ENCODE measurements around the gene FMN2.
"Not testable (repeated sequence)": the region's sequence is repeated elsewhere in the genome, so short reads cannot be mapped to it uniquely, and the experiment has no call there.

Gene FMN2

GRCh38 chr1:240414237-240414636 is 322.6 kb downstream of the FMN2 start:
- DNase-seq (ENCODE audit: low read depth in 2 of 2, low spot score in 1 of 2), result no peak

DNA sequence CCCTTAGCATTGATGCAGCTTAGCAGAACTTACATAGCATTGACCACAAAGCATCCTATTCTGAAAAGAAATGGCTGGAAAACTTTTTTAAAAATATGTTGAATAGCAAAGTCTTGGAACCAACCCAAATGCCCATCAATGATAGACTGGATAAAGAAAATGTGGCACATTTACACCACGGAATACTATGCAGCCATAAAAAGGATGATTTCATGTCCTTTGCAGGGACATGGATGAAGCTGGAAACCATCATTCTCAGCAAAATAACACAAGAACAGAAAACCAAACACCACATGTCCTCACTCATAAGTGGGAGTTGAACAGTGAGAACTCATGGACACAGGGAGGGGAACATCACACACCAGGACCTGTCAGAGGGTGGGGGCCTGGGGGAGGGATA is 323.3 kb downstream of the FMN2 start:
- DNase-seq (ENCODE audit: low read depth in 2 of 2, low spot score in 1 of 2), result not testable (repeated sequence)

DNA sequence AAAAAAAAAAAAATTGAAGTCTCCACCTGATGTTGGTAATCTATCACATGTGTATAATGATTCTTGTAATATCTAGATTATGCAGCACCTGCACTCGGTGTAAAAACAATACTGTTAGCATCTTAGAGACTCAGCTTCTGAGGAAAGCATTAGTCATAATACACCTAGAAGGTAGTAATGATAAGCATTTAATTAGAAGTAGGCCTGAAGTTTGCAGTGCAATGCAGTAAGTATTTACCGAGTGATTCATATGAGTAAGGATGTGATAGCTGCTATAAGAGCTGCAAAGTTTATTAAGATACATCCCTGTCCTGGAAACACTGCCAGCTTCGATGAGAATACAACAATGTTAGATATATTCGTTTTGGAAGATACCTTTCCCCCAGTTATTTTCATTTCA is 323.8 kb downstream of the FMN2 start:
- DNase-seq (ENCODE audit: low read depth in 2 of 2, low spot score in 1 of 2), result no peak

GRCh38 chr1:240417317-240417716 is 325.6 kb downstream of the FMN2 start:
- no peak for DNase-seq (ENCODE audit: low read depth in 2 of 2, low spot score in 1 of 2)

DNA sequence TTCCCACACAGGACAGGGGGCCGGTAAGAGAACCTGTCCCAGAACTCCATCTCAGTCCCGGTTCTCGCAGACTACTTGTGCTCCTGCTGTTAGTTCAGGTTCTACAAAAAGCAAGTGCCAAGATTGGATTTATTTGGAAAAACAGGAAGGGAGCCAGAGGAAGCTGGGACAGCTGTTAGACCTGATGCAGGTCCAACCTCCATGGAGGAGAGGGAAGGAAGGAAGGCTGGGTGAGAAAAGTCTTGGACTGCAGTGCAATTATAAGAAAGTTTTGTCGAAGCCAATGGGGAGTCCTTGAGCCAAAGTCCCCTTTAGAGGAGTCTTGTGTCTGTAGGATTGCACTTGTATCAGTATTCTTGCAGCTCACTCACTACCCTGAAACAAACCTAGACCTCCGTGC is 329.1 kb downstream of the FMN2 start:
- DNase-seq (ENCODE audit: low read depth in 2 of 2, low spot score in 1 of 2), result no peak

GRCh38 chr1:240423246-240423924 is 331.7 kb downstream of the FMN2 start:
- DNase-seq (ENCODE audit: low read depth in 2 of 2, low spot score in 1 of 2), result no peak

DNA sequence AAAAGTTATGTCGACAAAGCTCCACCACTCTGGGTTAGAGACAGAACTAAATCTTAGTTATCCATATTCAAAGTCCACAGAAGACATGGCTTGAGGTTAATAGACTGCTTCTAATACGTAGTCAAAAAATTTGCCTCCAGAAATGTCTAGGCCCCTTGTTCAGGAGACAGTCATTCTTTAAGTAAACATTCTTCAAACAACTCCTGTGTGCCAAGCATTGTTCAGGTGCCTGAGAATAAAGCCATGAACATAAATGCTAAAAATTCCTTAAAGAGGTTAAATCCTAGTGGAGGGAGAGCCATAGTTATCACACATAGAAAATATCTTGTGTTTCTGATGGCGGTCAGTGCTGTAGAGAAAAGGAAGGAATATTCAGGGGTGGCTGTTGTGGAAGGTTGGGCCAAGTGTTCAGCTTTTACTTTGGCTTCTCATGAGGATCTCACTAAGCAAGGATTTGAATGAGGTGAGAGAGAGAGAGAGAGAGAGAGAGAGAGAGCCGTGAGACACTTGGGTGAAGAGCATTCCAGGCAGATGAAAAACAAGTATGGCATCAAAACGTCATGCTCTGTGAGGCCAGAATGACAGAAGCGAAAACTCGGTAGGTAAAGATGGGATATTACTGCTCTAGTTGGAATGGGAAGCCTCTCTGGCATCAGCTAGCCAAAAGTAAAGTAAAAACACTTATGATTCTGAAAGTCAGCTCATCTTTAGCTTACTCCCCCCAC is 333.2 kb downstream of the FMN2 start:
- DNase-seq (ENCODE audit: low read depth in 2 of 2, low spot score in 1 of 2), result no peak

DNA sequence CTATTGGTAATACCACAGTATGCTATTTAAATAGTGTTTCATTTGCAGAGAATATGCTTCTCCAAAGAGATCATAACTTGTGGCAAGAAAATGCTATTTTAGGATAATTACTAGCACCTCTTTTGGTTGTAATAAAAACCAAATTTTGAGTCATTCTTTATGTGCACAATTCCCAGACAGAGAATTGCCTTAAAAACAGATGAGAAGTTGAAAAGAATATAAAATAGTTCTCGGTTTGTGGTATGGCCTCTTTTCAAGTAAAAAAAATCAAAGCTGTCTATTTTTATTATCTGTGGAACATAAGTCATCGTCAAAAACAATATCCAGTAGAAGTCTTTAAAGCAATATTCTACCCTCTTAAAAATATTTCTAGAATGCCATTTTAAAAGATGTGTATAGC is 334.4 kb downstream of the FMN2 start:
- DNase-seq (ENCODE audit: low read depth in 2 of 2, low spot score in 1 of 2), result no peak

DNA sequence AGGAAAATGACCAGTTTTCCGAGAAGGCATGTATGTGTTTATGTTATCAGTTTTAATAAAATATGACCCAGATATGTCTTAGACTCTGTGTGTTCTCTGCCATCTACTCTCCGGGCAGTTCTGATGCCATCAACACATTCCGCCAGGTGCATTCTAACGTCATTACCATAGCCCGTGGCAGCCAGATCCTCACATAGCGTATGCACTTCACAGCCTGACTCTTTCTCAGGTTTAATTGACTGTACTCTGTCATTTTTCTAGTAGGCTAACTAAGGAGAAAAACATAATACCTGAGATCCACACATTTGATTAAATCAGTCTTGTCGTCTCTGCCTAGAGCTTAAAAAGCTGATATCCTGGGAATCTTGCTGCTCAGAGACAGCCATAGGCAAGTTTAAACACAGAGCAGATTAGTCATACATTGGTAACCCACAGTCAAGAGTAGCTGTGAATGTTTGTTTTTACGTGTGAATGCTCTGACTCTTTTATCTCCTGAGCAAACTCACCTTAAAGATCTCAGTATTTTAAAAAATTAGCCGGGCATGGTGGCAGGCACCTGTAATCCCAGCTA is 344.4 kb downstream of the FMN2 start:
- no peak for DNase-seq (ENCODE audit: low read depth in 2 of 2, low spot score in 1 of 2)

DNA sequence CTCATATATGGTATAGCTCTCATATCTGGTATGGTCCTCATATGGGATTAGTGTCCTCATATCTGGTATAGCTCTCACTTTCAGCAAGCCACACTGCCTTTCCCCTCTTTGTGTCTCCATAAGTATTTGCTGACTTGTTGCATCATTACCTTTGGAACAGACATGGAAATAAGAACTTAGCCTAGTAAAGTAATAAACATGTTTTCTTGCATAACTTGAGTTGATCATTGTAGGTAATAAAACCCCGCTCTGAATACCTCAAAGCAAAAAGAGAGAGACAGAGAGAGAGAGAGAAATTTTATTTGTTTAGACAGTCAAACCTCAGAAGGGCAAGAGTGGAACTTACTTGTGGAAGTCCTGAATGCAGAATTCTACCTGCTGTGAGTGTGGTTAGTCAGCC is 350.0 kb downstream of the FMN2 start:
- no peak for DNase-seq (ENCODE audit: low read depth in 2 of 2, low spot score in 1 of 2)

- DNase-seq (ENCODE audit: low read depth in 2 of 2, low spot score in 1 of 2), result no peak
These were observed 353.7 kb downstream of the FMN2 start for GRCh38 chr1:240445369-240445768.

DNA sequence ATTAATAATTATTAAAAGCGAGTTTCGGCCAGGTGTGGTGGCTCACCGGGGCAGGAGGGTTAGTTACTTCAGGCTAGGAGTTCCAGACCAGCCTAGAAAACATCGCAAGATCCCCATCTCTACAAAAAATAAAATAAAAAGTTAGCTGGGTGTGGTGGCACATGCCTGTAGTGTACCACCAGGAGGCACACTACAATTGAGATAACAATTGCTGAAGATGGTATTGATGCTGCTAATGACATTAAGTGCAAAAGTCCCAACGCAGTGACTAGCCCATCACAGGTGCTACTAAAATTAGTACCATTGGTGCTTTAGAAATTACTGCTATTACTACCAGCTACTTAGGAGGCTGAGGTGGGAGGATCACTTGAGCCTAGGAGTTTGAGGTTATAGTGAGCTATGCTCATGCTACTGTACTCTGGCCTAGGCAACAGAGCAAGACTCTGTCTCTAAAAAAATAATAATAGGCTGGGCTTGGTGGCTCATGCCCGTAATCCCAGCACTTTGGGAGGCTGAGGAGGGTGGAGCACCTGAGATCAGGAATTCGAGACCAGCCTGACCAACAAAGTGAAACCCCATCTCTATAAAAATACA is 363.6 kb downstream of the FMN2 start:
- DNase-seq (ENCODE audit: low read depth in 2 of 2, low spot score in 1 of 2), result no peak

GRCh38 chr1:240457203-240457602 is 365.5 kb downstream of the FMN2 start:
- DNase-seq (ENCODE audit: low read depth in 2 of 2, low spot score in 1 of 2), result no peak

- DNase-seq (ENCODE audit: low read depth in 2 of 2, low spot score in 1 of 2), result no peak
These were observed 370.6 kb downstream of the FMN2 start for GRCh38 chr1:240462277-240462676.

GRCh38 chr1:240462766-240463395 is 371.2 kb downstream of the FMN2 start:
- DNase-seq (ENCODE audit: low read depth in 2 of 2, low spot score in 1 of 2), result no peak

DNA sequence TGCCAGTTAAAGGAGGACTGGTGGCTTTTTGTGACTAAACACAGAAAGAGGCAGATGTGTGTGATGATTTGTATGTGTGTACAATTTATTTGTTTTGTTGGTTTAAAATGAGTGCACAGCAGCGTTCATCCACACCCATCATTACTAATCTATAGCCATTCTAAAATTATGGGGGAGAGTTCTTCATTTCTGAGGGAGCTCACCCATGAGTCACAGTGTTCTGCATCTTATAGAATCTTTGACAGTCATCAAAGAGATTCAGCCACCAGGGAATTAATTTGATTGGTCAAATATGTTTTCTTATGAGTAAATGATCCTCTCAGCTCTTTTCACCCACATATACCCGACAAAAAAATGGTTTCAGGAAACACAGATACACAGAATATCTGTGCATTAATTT is 372.4 kb downstream of the FMN2 start:
- no peak for DNase-seq (ENCODE audit: low read depth in 2 of 2, low spot score in 1 of 2)

DNA sequence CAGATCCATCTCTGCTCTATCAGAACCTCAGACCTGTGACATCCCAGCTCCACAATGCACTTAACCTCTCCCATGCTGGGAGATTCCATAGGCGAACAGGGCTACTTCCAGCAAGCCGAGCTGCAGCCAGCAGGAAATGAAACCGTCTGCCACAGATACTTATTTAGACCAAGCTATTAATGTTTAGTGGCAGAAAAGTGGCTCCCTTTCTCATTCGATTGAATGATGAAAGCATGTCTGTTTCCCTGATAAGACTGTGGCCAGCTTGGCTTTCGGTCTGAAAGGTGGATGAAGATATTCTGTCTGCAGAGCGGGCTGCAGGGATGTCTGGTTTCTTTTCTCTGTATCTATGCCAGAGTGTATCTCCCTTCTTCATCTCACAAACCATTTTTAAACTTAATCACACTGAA is 373.9 kb downstream of the FMN2 start:
- no peak for DNase-seq (ENCODE audit: low read depth in 2 of 2, low spot score in 1 of 2)

DNA sequence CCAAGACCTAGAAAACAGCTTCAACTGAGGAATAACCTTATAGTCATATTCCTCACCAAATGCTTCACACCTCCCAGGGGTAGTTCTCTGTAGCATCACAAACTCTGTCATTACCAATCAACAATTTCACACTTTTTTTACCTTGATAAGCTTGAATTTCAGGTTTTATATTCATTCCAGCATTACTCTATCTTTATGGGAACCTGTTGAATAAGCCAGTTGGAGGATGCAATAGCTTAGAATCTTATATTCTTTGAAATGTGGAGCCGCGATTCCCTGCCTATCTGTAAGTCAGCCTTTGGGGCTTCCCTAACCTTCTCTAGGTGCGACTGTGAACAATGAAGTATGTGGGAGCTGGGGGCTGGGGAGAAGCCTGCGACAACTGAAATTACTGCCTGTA is 374.8 kb downstream of the FMN2 start:
- no peak for DNase-seq (ENCODE audit: low read depth in 2 of 2, low spot score in 1 of 2)

DNA sequence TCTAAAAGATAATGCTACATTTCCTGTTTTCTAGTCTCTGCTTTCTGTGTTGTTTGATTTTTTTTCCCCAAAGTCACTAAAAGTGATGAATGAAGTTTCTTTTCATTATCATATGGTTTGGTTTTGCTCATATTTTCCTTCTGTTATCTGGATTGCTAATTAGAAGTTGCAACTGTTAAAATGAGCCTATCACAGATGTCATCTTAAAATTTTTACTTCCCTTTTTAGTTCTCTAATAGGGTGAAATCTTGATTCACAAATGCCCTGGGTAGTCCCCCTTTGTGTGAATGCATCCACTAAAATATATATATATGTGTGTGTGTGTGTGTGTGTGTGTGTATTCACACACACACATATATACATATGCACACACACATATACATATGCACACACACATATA is 376.2 kb downstream of the FMN2 start:
- no peak for DNase-seq (ENCODE audit: low read depth in 2 of 2, low spot score in 1 of 2)

GRCh38 chr1:240468656-240469055 is 377.0 kb downstream of the FMN2 start:
- DNase-seq (ENCODE audit: low read depth in 2 of 2, low spot score in 1 of 2), result no peak

- no peak for DNase-seq (ENCODE audit: low read depth in 2 of 2, low spot score in 1 of 2)
These were observed 382.5 kb downstream of the FMN2 start for GRCh38 chr1:240474133-240474614.

GRCh38 chr1:240475832-240476231 is 384.1 kb downstream of the FMN2 start:
- DNase-seq (ENCODE audit: low read depth in 2 of 2, low spot score in 1 of 2), result no peak
